Stimulated activated CD8-positive, alpha-beta memory T cell treated with anti-CD3 and anti-CD28 coated beads, Interleukin-7, amount 100 ng/mL, for 1 hour (primary cell): ENCODE data around the gene DOK4.

Experiments used
- DNase-seq, 2 donors: peaks; one replicate each; pipeline ENCODE4 v3.0.0-alpha.2; 2020; ENCODE audit warnings: low read depth in 2 of 2

The DOK4 gene

GRCh38 chr16:57519796-57520360, 33.6 kb upstream of the DOK4 start:
- peak; percentile 64 to 73 for DNase-seq

GRCh38 chr16:57518922-57519321, 32.6 kb upstream of the DOK4 start:
- no peak for DNase-seq

GRCh38 chr16:57518520-57518919, 32.2 kb upstream of the DOK4 start:
- DNase-seq, result no peak

- DNase-seq, result no peak
Measured at GRCh38 chr16:57517397-57518367, 31.4 kb upstream of the DOK4 start.

GRCh38 chr16:57516773-57517172, 30.5 kb upstream of the DOK4 start:
- DNase-seq, result no peak

GRCh38 chr16:57516176-57516725, 30.0 kb upstream of the DOK4 start:
- DNase-seq, result no peak

GRCh38 chr16:57514791-57515600, 28.7 kb upstream of the DOK4 start:
- no peak for DNase-seq

- DNase-seq, result no peak
Measured at GRCh38 chr16:57514371-57514770, 28.1 kb upstream of the DOK4 start.

- DNase-seq, result no peak
Measured at GRCh38 chr16:57513371-57514102, 27.2 kb upstream of the DOK4 start.

- DNase-seq, result no peak
Measured at GRCh38 chr16:57512296-57513001, 26.2 kb upstream of the DOK4 start.

GRCh38 chr16:57510016-57510871, 24.0 kb upstream of the DOK4 start:
- no peak for DNase-seq

GRCh38 chr16:57509231-57509923, 23.1 kb upstream of the DOK4 start:
- DNase-seq, result no peak

- DNase-seq, result no peak
Measured at GRCh38 chr16:57508035-57508425, 21.7 kb upstream of the DOK4 start.

- DNase-seq, result no peak
Measured at GRCh38 chr16:57507136-57508034, 21.1 kb upstream of the DOK4 start.

- no peak for DNase-seq
Measured at GRCh38 chr16:57505169-57505568, 18.9 kb upstream of the DOK4 start.

GRCh38 chr16:57504491-57504890, 18.2 kb upstream of the DOK4 start:
- DNase-seq, result no peak

GRCh38 chr16:57504001-57504400, 17.7 kb upstream of the DOK4 start:
- no peak for DNase-seq

- DNase-seq, result no peak
Measured at GRCh38 chr16:57503366-57503765, 17.1 kb upstream of the DOK4 start.
